MM.1S (cell line): ENCODE measurements around the gene P4HA1.

ENCODE experiments used
- CTCF ChIP-seq: fragments of 300-600 bp; sonication (generic); IDR thresholded peaks from 2 replicates; pipeline ENCODE4 v1.5.1; 2016; ENCODE audit warnings: antibody characterized with exemption, low read length, mixed read lengths
- EZH2 ChIP-seq: fragments of 300-600 bp; sonication (generic); optimal IDR thresholded peaks from 2 replicates; pipeline ENCODE3; 2017; ENCODE audit warnings: low read depth, mild to moderate bottlenecking, antibody characterized with exemption, low read length, mixed read lengths

- TF ChIP-seq CTCF (no peak), EZH2 (no peak)
Observed at GRCh38 chr10:72981882-72982529, 114.7 kb downstream of the P4HA1 start.
